H1 (cell line): ENCODE data around the gene KCNQ2. TPM values are rescaled to one million over a fixed set of nuclear protein-coding genes. Genes with fewer than 3 reads are reported as not detected.

Source experiments
- ATF2 ChIP-seq: IDR thresholded peaks from 2 replicates; pipeline ENCODE4 v1.6.1; 2012; ENCODE audit warnings: low read length, inconsistent platforms
- BACH1 ChIP-seq: IDR thresholded peaks from 2 replicates; pipeline ENCODE4 v1.6.1; 2012; ENCODE audit warnings: low read length, improper control_type of control experiment
- CHD2 ChIP-seq: IDR thresholded peaks from 2 replicates; pipeline ENCODE4 v1.6.1; 2012; ENCODE audit warnings: low read length, improper control_type of control experiment
- CHD7 ChIP-seq: fragments of 300-600 bp; sonication (generic); IDR thresholded peaks from 2 replicates; pipeline ENCODE4 v1.7.1; 2012; ENCODE audit warnings: low read length, moderate library complexity, mild to moderate bottlenecking, inconsistent platforms; ENCODE audit not compliant: insufficient replicate concordance
- HDAC2 ChIP-seq, 2 experiments: fragments of 300-600 bp in 1 of 2; sonication (generic) in 1 of 2; IDR thresholded peaks; 2 replicates each; pipeline ENCODE4 v1.6.1; 2011 to 2012; ENCODE audit warnings: low read depth in 2 of 2, low read length in 2 of 2, mild to moderate bottlenecking in 2 of 2, moderate library complexity in 2 of 2, borderline replicate concordance in 1 of 2, inconsistent platforms in 1 of 2
- JUN ChIP-seq: IDR thresholded peaks from 2 replicates; pipeline ENCODE4 v1.6.1; 2011; ENCODE audit warnings: low read depth, mild to moderate bottlenecking, improper control_type of control experiment, low read length
- POU5F1 ChIP-seq: IDR thresholded peaks from 2 replicates; pipeline ENCODE4 v1.6.1; 2011; ENCODE audit warnings: low read depth, mild to moderate bottlenecking, low read length, moderate library complexity
- SIX5 ChIP-seq: IDR thresholded peaks from 2 replicates; pipeline ENCODE4 v1.6.1; 2011; ENCODE audit warnings: mild to moderate bottlenecking, low read depth, low read length
- TEAD4 ChIP-seq: IDR thresholded peaks from 2 replicates; pipeline ENCODE4 v1.6.1; 2012; ENCODE audit warnings: low read depth, low read length, inconsistent platforms, mixed read lengths
- polyA plus RNA-seq, 7 experiments: library from polyadenylated mRNA; depleted of rRNA in 3 of 7; stranded (reverse) in 5 of 7; unstranded in 2 of 7; fragments of >200 nt in 5 of 7; fragments of 200-250 nt in 2 of 7; gene quantifications; 1 replicate in 5 of 7; 2 replicates in 1 of 7; 4 replicates in 1 of 7; pipeline versions ENCODE4 v1.2.1 to v1.2.3, GENCODE V29; 2011 to 2013; ENCODE audit warnings: missing spikeins in 2 of 7, mixed read lengths in 2 of 7
- total RNA-seq: library from RNA; stranded (reverse); fragmentation: NEBNext Ultra II Directional; extraction: Animal tissue kit (Norgen Biotek cat#: 25700); gene quantifications from 2 replicates; pipeline ENCODE4 v1.2.1, GENCODE V29; 2021

Gene KCNQ2
- total and polyA plus RNA-seq, 2 of the 8 experiments (the other 6 are each of a cell fraction or from before 2014, with no cell fraction given), result 82.6 to 243 TPM

- TF ChIP-seq CHD7 (no peak), POU5F1 (no peak), TEAD4 (no peak), SIX5 (no peak), CHD2 (no peak), HDAC2 (IDR thresholded peaks at IDR 0.05; ENCODE audit: borderline replicate concordance in 1 of 2, low read depth in 2 of 2, low read length in 2 of 2) (no peak), ATF2 (no peak), BACH1 (no peak), JUN (no peak)
Measured at GRCh38 chr20:63469713-63470101, 2.7 kb downstream of the KCNQ2 start (continued).
